Heart left ventricle (tissue), 16 donors: ENCODE data around the gene CACNG7. TPM values are rescaled to one million over a fixed set of nuclear protein-coding genes. Genes with fewer than 3 reads are reported as not detected.
A peak's percentile ranks its signal among the peaks of the same experiment; 100 is the strongest.

Experiments used
- ATAC-seq, 4 donors: fragments of 200-7000 bp; cut with Tn5 transposase; one replicate each; pipeline ENCODE4 v1.9.1; 2020 to 2022; ENCODE audit warnings: moderate library complexity in 4 of 4, mild to moderate bottlenecking in 3 of 4, moderate number of reproducible peaks in 1 of 4
- DNase-seq, 5 donors: peaks; one replicate each; pipeline ENCODE4 v3.0.0-alpha.2; 2020
- H3K27ac ChIP-seq, 12 donors: fragments of 200-600 bp; sonication (generic) in 4 of 12; one replicate each; pipeline versions ENCODE4 v1.5.0 to v1.8.0; 2016 to 2022; ENCODE audit warnings: mild to moderate bottlenecking in 2 of 12
- H3K27me3 ChIP-seq, 9 donors: fragments of 200-600 bp; sonication (generic) in 2 of 9; one replicate each; pipeline versions ENCODE4 v1.5.1 to v1.8.0; 2016 to 2022; ENCODE audit warnings: mild to moderate bottlenecking in 3 of 9
- H3K36me3 ChIP-seq, 9 donors: fragments of 200-600 bp; sonication (generic) in 2 of 9; one replicate each; pipeline versions ENCODE4 v1.5.0 to v1.8.0; 2018 to 2022; ENCODE audit warnings: mild to moderate bottlenecking in 2 of 9
- H3K4me1 ChIP-seq, 12 donors: fragments of 200-600 bp; sonication (generic) in 4 of 12; one replicate each; pipeline versions ENCODE4 v1.5.0 to v1.8.0; 2016 to 2022; ENCODE audit warnings: mild to moderate bottlenecking in 3 of 12
- H3K4me3 ChIP-seq, 12 donors: fragments of 200-600 bp; sonication (generic) in 4 of 12; one replicate each; pipeline versions ENCODE4 v1.5.0 to v1.8.0; 2017 to 2022; ENCODE audit warnings: mild to moderate bottlenecking in 9 of 12, moderate library complexity in 4 of 12
- H3K9me3 ChIP-seq, 12 donors: fragments of 200-600 bp; sonication (generic) in 4 of 12; one replicate each; pipeline versions ENCODE4 v1.5.0 to v1.8.0; 2016 to 2022; ENCODE audit warnings: mild to moderate bottlenecking in 1 of 12
- POLR2A ChIP-seq, 2 donors: fragments of 450-650 bp; IDR thresholded peaks; one replicate each; pipeline ENCODE4 v1.6.1; 2017; ENCODE audit warnings: antibody characterized with exemption in 2 of 2, mild to moderate bottlenecking in 2 of 2, moderate library complexity in 2 of 2
- WGBS, 4 donors: extraction: QIAGEN DNeasy Blood & Tissue Kit in 2 of 4; methylation state at CpG; one replicate each; pipeline versions ENCODE4 v1.1.5 to v1.1.7; 2013 to 2018; 5-methylcytosine and 5-hydroxymethylcytosine counted together
- intact Hi-C, 10 donors: fragments of 100-400 bp; cut with DNase I; formaldehyde crosslinking; loops; one replicate each; pipeline versions ENCODE4 v1.11.1 to v1.14.2; 2022
- polyA plus RNA-seq, 2 donors: library from polyadenylated mRNA; stranded (reverse); fragments of 200-250 nt; gene quantifications; one replicate each; pipeline ENCODE4 v1.2.3, GENCODE V29; 2013
- total RNA-seq, 9 donors: library from RNA; depleted of rRNA in 2 of 9; stranded (reverse); fragments of >200 nt in 2 of 9; fragmentation: NEBNext Ultra II Directional in 3 of 9; extraction: Animal tissue kit (Norgen Biotek cat#: 25700) in 3 of 9; gene quantifications; one replicate each; pipeline versions ENCODE4 v1.1.0 to v1.2.4, GENCODE V29; 2016 to 2023
- TF ChIP-seq, protein P1 (sequence below), 12 donors: fragments of 200-600 bp; sonication (generic) in 4 of 12; IDR thresholded peaks; one replicate each; pipeline versions ENCODE4 v1.5.0 to v1.8.0; 2018 to 2022; ENCODE audit warnings: antibody characterized with exemption in 12 of 12, mild to moderate bottlenecking in 5 of 12
- donor health status: ischemic (EF 13 %, LVEDD 7.1; RV severe dilation, severe dysfunction).
- donor health status: healthy with polysubstance abuse.
- donor health status: DM: no; HTN: yes; CAD: no.
- donor health status: DM: no; HTN: no; CAD: no.
- donor health status: ischemic (EF 25% LVEDD 6.9; RV normal size, moderate dysfunction).
- donor health status: ischemic (EF 25% LVEDD 5.7; RV mildly dilated, moderate dysfunction).
- donor health status: healthy.
- donor health status: DM: yes; HTN: yes; CAD: no.
- donor health status: ischemic (EF 35%, LVEDD 5.7; RV mildly dilated, moderate dysfunction).
- donor health status: nonischemic (EF 11% LVEDD 7.7; RV severe dilation, severe dysfunction).
- donor health status: DM: yes; HTN: yes; CAD: no.
- donor health status: PGD.
- donor health status: ischemic (EF 29% LVEDD 5.4; RV normal size, mild dysfunction).
- donor health status: nonischemic (EF 23%, LVEDD 6.1; RV moderate dilation, normal function).

CACNG7 gene
- total and polyA plus RNA-seq, 11 donors, result not detected

DNA sequence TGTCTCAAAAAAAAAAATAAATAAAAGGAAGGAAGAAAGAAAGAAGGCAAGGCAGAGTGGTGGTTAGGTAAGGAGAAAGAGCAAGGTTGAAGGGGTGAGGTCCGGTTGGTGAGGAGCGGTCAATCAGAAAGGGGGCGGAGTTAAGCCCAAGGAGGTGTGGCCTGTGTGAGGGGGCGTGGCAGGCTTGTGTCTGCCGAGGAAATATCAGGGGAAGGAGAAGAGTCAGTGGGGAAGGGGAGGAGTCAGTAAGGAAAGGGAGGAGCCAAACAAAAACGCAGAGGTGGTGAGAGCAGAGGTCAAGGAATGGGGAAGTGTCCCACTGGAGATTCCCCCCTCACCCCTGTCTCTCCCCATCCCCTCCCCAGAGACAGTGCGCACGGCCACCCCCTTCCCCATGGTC, 5.9 kb downstream of the CACNG7 start:
- intact Hi-C loops, result no loop called here
- Histone ChIP-seq H3K27ac (no peak overlapping the region), H3K4me3 (no peak overlapping the region), H3K36me3 (no peaks in the 10 kb centered on the region), H3K9me3 (no peaks in the 10 kb centered on the region), H3K27me3 (peaks cover 4 to 50% (median 32%) of the 10 kb centered on the region in 9 donors), H3K4me1 (no peaks in the 10 kb centered on the region)
- TF ChIP-seq POLR2A (IDR thresholded peaks at IDR 0.05), result no peak
- TF ChIP-seq, protein P1, sequence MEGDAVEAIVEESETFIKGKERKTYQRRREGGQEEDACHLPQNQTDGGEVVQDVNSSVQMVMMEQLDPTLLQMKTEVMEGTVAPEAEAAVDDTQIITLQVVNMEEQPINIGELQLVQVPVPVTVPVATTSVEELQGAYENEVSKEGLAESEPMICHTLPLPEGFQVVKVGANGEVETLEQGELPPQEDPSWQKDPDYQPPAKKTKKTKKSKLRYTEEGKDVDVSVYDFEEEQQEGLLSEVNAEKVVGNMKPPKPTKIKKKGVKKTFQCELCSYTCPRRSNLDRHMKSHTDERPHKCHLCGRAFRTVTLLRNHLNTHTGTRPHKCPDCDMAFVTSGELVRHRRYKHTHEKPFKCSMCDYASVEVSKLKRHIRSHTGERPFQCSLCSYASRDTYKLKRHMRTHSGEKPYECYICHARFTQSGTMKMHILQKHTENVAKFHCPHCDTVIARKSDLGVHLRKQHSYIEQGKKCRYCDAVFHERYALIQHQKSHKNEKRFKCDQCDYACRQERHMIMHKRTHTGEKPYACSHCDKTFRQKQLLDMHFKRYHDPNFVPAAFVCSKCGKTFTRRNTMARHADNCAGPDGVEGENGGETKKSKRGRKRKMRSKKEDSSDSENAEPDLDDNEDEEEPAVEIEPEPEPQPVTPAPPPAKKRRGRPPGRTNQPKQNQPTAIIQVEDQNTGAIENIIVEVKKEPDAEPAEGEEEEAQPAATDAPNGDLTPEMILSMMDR (IDR thresholded peaks at IDR 0.05), result no peak
- DNase-seq (no peak), ATAC-seq (no peak)
- WGBS, 4 donors, result 59 to 63% (median 61%) methylated on average over 8 of the region's 8 CpGs

DNA sequence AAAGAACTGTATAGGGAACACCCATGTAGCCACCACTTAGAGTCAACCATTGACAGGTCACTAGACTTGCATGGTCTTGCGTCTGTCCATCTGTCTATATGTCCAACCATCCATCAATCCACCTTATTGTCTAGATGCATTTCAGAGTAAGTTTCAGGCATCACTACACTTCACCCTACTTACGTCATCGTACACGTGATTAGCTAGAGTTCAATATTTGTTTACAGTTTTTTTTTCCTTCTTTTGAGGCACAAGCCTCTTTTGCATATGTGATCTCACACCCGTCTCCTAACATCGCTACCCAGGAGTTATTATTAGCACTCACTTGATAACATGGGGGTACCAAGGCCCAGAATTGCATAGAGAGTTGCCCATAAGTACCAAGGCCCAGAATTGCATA, 6.9 kb downstream of the CACNG7 start:
- intact Hi-C loops, result no loop called here

DNA sequence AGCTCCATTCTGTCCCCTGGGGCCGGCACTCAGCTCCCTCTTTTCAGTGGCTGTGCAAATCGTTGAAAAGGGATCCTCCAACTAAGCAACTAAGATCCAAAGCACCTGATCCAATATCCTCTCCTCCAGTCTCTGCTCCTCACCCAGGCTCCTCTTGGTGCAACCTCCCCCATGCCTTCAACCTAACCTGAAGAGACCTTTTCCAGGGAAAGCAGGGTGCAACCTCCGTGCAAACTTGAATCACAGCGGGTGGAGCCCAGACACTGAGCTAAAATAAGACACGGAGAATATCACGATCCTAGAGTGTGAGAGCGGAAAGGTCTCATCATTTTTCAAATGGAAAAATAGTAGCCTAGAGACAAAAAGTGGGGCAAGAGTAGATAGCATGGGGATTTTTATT, 8.3 kb downstream of the CACNG7 start:
- Histone ChIP-seq H3K27ac (no peak overlapping the region), H3K9me3 (no peaks in the 10 kb centered on the region), H3K27me3 (peaks cover 0 to 27% (median 11%) of the 10 kb centered on the region in 9 donors), H3K4me3 (no peak overlapping the region), H3K36me3 (no peaks in the 10 kb centered on the region), H3K4me1 (no peaks in the 10 kb centered on the region)
- intact Hi-C loops, result no loop called here
- no peak for ATAC-seq
- TF ChIP-seq POLR2A (IDR thresholded peaks at IDR 0.05), result no peak
- TF ChIP-seq, protein P1 (IDR thresholded peaks at IDR 0.05), result no peak
- WGBS, 4 donors, result 76 to 81% (median 79%) methylated on average over 7 of the region's 7 CpGs
- DNase-seq, result no peak

More for the DNA sequence above, 6.9 kb downstream of the CACNG7 start:
- Histone ChIP-seq H3K27me3 (peaks cover 4 to 40% (median 23%) of the 10 kb centered on the region in 9 donors), H3K9me3 (no peaks in the 10 kb centered on the region), H3K27ac (no peak overlapping the region), H3K36me3 (no peaks in the 10 kb centered on the region), H3K4me3 (no peak overlapping the region), H3K4me1 (no peaks in the 10 kb centered on the region)
- DNase-seq, result no peak
- TF ChIP-seq POLR2A (IDR thresholded peaks at IDR 0.05), result no peak
- TF ChIP-seq, protein P1 (IDR thresholded peaks at IDR 0.05), result no peak
- 61 to 67% (median 62%) methylated on average over 6 of the region's 6 CpGs for WGBS, 4 donors
- no peak for ATAC-seq

DNA sequence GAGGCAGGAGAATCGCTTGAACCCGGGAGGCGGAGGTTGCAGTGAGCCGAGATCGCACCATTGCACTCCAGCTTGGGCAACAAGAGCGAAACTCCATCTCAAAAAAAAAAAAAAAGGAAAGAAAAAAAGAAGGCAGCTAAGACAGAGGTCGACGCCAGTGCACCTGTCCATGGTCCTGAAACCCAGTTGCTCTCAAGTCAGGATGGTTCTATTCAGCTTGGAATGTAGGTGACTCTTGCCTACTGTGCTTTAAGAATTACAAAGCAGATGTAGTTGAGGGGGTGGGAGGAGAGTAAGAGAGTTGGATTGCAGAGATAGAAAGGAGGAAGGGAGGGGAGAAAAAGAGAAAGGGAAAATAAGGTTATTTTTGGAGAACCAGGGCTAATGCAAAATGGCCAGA, 18.7 kb downstream of the CACNG7 start:
- intact Hi-C loops, result no loop called here
- TF ChIP-seq POLR2A (IDR thresholded peaks at IDR 0.05), result no peak
- Histone ChIP-seq H3K36me3 (no peaks in the 10 kb centered on the region), H3K4me1 (no peaks in the 10 kb centered on the region), H3K4me3 (no peak overlapping the region), H3K9me3 (no peaks in the 10 kb centered on the region), H3K27ac (no peak overlapping the region), H3K27me3 (peaks cover 0 to 3% (median 0%) of the 10 kb centered on the region in 9 donors)
- WGBS, 4 donors, result 34 to 42% (median 38%) methylated on average over 8 of the region's 8 CpGs
- ATAC-seq, result no peak
- peak in 1 of 5 donors; percentile 42 for DNase-seq

DNA sequence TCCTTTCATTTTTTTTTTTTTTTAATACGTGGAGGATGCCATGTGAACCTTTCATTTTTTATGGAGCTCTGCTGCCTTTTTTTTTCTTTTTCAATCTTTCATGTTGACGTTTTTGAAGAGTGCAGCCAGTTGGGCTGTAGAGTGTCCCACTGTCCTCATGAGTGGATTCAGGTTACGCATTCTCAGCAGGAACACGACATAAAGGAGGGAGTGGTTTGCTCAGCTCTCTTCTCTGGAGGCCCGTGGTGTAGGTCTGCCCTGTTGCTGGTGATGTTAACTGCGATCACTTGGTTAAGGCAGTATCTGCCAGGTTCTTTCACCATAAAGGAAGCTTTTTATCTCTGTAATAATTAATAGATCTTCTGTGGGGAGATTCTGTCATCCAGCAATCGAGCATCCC, 27.0 kb downstream of the CACNG7 start:
- DNase-seq (no peak), ATAC-seq (no peak)
- Histone ChIP-seq H3K4me3 (no peak overlapping the region), H3K9me3 (peaks cover 0 to 2% (median 0%) of the 10 kb centered on the region in 12 donors), H3K27me3 (peaks cover 0 to 32% (median 12%) of the 10 kb centered on the region in 9 donors), H3K36me3 (no peaks in the 10 kb centered on the region), H3K4me1 (no peaks in the 10 kb centered on the region), H3K27ac (no peak overlapping the region)
- intact Hi-C loops, result loop anchor here in 1 of 10 donors (10.0 kb wide), 1 partner anchor 69 kb away; no protein-coding TSS in a partner anchor
- WGBS, 4 donors, result 49 to 55% (median 51%) methylated on average over 7 of the region's 7 CpGs
- TF ChIP-seq POLR2A (IDR thresholded peaks at IDR 0.05), result no peak
- TF ChIP-seq, protein P1 (IDR thresholded peaks at IDR 0.05), result no peak
